GM12891 (cell line): ENCODE data around the gene HEBP1.

Experiments
- POLR2A ChIP-seq: IDR thresholded peaks from 2 replicates; pipeline ENCODE4 v1.6.1; 2011; ENCODE audit warnings: low read depth, low read length, control low read depth
- POLR2AphosphoS5 ChIP-seq: IDR thresholded peaks from 2 replicates; pipeline ENCODE4 v1.6.1; 2011; ENCODE audit warnings: low read depth, low read length, control low read depth

DNA sequence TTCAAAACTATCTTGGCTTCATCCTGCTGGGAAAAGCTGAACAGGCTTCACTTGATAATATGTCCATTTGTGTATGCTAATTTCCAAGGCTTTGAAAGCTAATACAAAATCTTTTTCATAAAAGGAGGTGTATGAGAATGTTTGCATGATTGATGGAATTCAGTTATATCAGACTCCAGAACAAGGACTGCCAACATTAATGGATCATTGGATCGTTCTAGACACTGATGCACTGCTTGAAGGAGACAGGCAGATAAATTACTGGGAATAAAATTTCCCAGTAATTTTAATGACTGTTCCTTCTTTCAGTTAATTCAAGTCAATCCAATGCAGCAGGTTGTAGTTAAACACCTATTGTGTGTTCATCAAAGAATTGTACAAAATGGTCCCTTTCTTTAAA lies 48.6 kb downstream of the HEBP1 start:
- no peak for TF ChIP-seq POLR2AphosphoS5
- TF ChIP-seq POLR2A = no peak
